M059J (cell line): ENCODE data around the gene ABCA1. TPM values are rescaled to one million over a fixed set of nuclear protein-coding genes. Genes with fewer than 3 reads are reported as not detected.
"Not testable (repeated sequence)": the region's sequence is repeated elsewhere in the genome, so short reads cannot be mapped to it uniquely, and the experiment has no call there.

Experiments
- DNase-seq: peaks from one replicate; pipeline ENCODE4 v3.0.0-alpha.2; 2012; ENCODE audit warnings: low read depth
- total RNA-seq: library from RNA; depleted of rRNA; stranded (reverse); fragments of >200 nt; shearing (Covaris generic); gene quantifications from 2 replicates; pipeline ENCODE4 v1.2.3, GENCODE V29; 2014

ABCA1 gene
- total RNA-seq, 1 experiment from 2014 or later: 7.7 TPM

DNA sequence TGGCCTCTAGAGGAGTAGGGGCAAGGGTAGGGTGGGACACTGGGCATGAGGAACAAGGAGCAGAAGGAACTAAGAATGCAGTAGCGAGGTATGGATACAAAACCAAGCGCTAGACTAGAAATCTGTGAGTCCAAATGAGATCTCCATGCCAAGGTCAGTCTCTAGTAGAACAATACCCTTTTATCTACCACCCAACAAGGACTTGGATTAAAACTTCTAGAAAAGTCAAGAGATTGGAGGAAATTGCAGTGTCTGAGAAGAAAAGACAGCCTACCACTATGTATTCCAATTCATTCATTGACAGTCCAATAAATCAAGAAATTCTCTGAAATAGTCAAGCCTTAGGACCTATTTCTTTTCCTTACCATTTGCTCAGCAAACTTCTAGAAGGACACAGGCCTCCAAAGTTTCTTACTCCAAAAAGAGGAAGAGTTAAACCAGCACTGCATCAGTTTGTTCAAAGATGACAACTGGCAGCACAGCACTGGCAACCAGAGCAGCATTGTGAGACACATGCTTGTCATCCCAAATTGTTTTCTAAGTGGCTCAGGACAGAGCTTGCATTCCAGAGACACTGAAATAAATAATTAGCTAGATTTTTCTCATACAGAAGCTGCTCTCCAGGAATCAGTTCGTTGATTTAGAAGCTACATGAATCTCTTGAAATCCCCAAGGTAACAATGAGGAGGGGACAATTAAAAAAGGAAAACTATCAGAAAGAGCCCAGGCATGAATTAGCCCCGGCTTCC, 22.6 kb downstream of the ABCA1 start:
- no peak for DNase-seq

- peak; percentile 42 for DNase-seq
Observed at GRCh38 chr9:104903609-104904008, 24.3 kb downstream of the ABCA1 start.

GRCh38 chr9:104900871-104901270, 27.1 kb downstream of the ABCA1 start:
- DNase-seq: no peak

- no peak for DNase-seq
Observed at GRCh38 chr9:104900324-104900723, 27.6 kb downstream of the ABCA1 start.

DNA sequence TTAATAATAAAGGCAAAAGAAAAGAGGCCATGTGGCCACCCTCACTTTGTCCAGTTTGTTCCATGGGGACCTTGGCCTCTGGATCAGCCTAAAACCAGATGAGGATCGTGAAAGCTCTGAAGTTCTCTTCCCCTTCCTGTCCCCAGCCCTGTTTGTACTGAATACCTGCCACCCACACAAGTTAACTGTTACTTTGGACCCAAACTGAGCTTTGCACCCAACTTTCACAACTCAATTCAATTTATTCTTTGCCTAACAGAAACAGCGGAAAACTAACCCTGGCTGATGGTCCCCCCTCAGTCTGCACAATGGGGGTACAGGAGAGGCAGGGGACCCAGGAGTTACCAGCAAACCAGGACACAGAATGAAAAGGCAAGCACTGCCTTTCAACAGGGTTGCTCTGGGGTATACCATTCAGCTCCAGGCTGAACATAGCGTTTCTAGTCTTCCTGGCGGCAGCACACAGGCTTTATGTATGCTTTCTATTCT, 28.2 kb downstream of the ABCA1 start:
- DNase-seq: no peak

DNA sequence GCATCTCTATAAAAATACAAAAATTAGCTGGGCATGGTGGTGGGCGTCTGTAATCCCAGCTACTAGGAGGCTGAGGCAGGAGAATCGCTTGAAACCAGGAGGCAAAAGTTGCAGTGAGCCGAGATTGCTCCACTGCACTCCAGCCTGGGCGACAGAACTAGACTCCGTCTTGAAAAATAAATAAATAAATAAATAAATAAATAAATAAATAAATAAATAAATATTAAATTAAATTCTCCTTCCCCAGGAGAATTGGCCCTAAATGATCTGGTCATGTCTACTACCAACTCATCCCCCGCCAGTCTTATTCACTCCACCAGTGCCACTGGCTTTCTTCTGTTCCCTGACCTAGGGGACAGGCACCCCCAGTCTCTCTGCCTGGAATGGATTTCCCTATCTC, 29.6 kb downstream of the ABCA1 start:
- not testable (repeated sequence) for DNase-seq

DNA sequence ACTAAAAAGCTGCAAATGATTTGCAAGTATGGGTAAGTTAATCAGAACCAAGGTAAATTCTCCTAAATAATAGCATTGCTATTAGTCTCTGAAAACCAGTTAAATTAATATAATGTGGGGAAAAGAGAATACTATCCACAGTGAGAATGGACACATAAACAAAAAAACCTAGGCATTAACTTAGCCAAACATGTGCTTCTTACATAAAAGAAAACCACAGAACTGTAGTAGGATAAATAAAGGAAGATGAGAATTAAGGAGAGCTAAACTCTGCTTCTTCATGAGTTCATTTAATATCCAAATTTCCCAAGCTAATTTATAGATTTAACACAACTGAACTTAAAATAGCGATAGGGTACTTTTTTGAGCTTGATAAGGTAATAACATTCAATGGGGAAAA, 31.8 kb downstream of the ABCA1 start:
- peak; percentile 18 for DNase-seq

- DNase-seq: peak; percentile 96
Observed at GRCh38 chr9:104895572-104895971, 32.4 kb downstream of the ABCA1 start.

DNA sequence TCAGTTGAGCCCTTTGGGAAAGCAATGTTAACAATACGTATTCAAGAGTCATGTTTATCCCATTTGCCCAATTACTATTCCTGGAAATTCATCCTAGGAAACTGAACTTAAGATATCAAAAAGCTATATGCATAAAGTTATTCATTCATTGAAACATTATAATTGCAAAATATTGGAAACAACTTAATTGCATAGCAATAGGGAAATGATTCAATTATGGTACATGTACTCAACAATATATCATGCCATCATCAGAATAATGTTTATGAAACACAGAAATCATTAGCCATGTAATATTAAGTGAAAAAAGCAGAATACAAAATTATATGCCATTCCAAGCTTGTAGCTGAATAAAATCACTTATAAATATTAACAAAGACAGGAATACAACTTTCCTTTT, 35.3 kb downstream of the ABCA1 start:
- no peak for DNase-seq

DNA sequence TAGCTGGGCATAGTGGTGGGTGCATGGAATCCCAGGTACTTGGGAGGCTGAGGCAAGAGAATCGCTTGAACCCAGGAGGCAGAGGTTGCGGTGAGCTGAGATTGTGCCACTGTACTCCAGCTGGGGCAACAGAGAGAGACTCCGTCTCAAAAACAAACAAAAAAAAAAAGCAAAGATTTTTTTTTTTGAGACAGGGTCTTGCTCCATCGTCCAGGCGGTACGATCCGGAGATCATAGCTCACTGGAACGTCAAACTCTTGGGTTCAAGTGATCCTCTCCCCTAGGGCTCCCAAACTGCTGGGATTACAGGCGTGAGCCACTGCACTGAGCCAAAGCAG, 37.6 kb downstream of the ABCA1 start:
- DNase-seq: no peak

GRCh38 chr9:104885818-104886709, 41.9 kb downstream of the ABCA1 start:
- no peak for DNase-seq

GRCh38 chr9:104883169-104883568, 44.8 kb downstream of the ABCA1 start:
- no peak for DNase-seq

- no peak for DNase-seq
Observed at GRCh38 chr9:104882566-104882965, 45.4 kb downstream of the ABCA1 start.

- DNase-seq: no peak
Observed at GRCh38 chr9:104882086-104882485, 45.9 kb downstream of the ABCA1 start.

GRCh38 chr9:104879555-104880309, 48.2 kb downstream of the ABCA1 start:
- no peak for DNase-seq

- DNase-seq: no peak
Observed at GRCh38 chr9:104876587-104876986, 51.4 kb downstream of the ABCA1 start.

DNA sequence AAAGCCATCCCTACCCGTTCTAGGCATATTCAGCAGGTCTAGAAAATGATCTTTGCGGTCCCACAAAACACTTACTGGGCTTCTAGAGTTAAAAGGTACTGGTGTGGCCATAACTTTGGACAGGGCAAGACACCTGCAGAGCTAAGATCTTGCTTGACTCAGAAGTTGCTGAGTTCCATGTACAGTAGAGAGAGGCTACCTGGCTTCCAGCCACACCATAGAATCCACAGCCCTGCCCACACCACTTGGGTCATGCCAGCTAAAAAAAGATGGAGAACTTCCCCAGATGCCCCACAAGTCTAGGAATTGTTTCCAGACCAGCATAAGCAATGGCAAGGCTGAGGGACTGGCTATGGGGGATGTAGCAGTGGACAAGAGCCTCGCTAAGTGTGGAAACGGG, 52.1 kb downstream of the ABCA1 start:
- no peak for DNase-seq

DNA sequence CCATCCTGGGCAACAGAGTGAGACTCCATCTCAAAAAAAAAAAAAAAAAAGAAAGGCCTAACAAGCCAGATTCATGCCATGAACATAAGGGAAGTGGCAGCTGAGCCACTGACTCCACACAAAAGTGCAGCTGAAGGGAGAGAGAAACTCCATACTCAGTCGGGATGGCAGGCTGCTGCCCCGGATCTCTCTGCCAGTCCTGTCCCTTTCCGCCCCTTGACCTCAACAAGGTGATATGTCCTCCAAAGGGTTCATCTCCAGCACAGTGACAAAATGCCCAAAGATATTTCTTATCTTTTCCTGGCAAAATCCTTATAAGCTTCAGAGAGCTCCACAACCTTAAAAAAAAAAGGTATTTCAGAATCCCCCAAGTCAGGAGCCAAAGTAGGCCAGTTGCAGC, 52.6 kb downstream of the ABCA1 start:
- no peak for DNase-seq

GRCh38 chr9:104873489-104873850, 54.5 kb downstream of the ABCA1 start:
- DNase-seq: no peak

DNA sequence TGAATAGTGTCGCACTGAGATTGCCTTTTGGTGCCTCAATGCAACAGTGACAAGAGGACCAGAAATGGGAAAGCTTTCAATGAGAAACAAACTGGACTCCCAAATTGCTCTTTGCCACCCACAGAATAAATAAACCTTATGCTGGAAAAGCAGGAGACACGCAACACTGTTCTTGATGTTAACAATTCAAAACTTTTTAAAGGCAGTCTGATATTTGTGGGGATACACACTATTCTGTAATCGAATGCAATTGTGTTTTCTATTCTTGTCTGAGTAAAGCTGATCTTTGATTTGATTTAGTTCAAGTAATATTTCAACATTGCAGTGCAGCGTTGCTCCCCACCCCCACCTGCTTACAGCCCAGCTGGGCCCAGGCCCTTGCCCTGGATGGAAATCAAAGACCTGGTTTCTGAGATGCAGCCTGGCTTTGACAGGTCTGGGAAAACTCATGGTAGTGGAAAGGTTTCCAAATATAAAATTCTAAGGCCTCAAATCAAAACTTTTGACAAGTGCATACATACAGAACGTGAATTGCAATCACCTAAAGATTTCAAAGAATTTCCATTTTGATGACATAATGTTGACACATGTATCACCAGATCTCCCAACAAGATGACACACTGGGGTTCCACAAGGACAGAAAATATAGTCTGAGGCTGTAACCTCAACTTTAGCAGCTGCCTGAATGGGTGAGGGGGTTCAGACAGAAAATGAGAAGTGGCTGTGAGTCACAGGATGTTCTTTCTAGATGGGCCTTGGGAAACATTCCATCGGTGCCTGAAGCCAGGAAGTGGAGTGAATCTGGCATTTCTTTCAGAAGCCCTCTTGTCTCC, 55.1 kb downstream of the ABCA1 start:
- DNase-seq: peak; percentile 98

DNA sequence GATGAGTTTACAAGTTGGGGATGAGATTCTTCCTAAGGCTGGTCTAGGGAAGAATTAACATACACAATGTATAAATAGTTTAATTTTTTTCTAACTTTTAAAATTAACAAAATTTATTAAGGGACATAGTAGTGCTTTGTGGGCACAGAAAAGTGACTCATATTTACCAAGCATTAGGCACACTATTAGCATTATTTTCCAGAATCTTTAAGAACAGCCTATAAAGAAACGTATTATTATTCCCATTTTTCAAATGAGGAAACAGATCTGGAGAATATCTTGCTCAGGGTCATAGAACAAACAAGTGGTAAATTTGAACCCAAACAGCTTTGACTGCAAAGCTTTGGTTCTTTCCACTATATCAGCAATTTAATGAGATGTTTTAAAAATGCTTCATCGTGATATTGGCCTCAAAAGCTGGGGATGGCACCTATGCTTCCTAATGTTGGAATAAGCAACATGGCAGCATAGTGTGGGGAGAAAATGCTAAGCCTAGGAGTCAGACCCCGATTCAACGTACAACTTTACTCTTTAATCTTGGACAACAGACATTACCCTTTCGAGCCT, 55.9 kb downstream of the ABCA1 start:
- DNase-seq: no peak
